Measurements from ENCODE around the gene ENTPD8. TPM values are rescaled to one million over a fixed set of nuclear protein-coding genes. Genes with fewer than 3 reads are reported as not detected.

ENTPD8 gene
- total RNA-seq, 2 donors from 2014 or later, result 0.33 to 0.75 TPM

GRCh38 chr9:137435381-137435891 is 5.7 kb downstream of the ENTPD8 start:
- Mint-ChIP-seq H3K36me3 (ENCODE audit: low read depth) (no peaks in the 10 kb centered on the region), H3K27ac (no peak overlapping the region), H3K4me1 (no peaks in the 10 kb centered on the region), H3K9me3 (no peaks in the 10 kb centered on the region), H3K27me3 (ENCODE audit: insufficient read depth) (peaks cover 2% of the 10 kb centered on the region), H3K4me3 (no peak overlapping the region)
- Histone ChIP-seq H3K4me1 (ENCODE audit: control insufficient read depth, insufficient read depth, low read length) (no peaks in the 10 kb centered on the region), H3K27ac (ENCODE audit: low read depth, low read length) (no peak overlapping the region), H3K27me3 (ENCODE audit: control insufficient read depth, insufficient read depth, low read length, poor library complexity, severe bottlenecking) (no peaks in the 10 kb centered on the region), H3K36me3 (ENCODE audit: control insufficient read depth, insufficient read depth, low read length) (no peaks in the 10 kb centered on the region), H3K9me3 (ENCODE audit: control insufficient read depth, low read length) (no peaks in the 10 kb centered on the region), H3K4me3 (ENCODE audit: low read length) (no peak overlapping the region), H3K9ac (ENCODE audit: extremely low read depth, low read length, poor library complexity, severe bottlenecking) (no peak overlapping the region)
- WGBS, 2 experiments (ENCODE audit: insufficient coverage in 1 of 2, insufficient read length in 1 of 2), result 89 to 93% methylated on average over 14 to 20 of the region's 20 CpGs
- no peak for TF ChIP-seq CTCF (conservative IDR thresholded peaks at IDR 0.05)
- no peak for DNase-seq

- Histone ChIP-seq H3K9me3 (ENCODE audit: control insufficient read depth, low read length) (no peaks in the 10 kb centered on the region), H3K4me3 (ENCODE audit: low read length) (no peak overlapping the region), H3K9ac (ENCODE audit: extremely low read depth, low read length, poor library complexity, severe bottlenecking) (no peak overlapping the region), H3K27me3 (ENCODE audit: control insufficient read depth, insufficient read depth, low read length, poor library complexity, severe bottlenecking) (no peaks in the 10 kb centered on the region), H3K36me3 (ENCODE audit: control insufficient read depth, insufficient read depth, low read length) (no peaks in the 10 kb centered on the region), H3K4me1 (ENCODE audit: control insufficient read depth, insufficient read depth, low read length) (no peaks in the 10 kb centered on the region), H3K27ac (ENCODE audit: low read depth, low read length) (no peak overlapping the region)
- Mint-ChIP-seq H3K36me3 (ENCODE audit: low read depth) (no peaks in the 10 kb centered on the region), H3K27me3 (ENCODE audit: insufficient read depth) (peaks cover 2% of the 10 kb centered on the region), H3K4me1 (no peaks in the 10 kb centered on the region), H3K9me3 (no peaks in the 10 kb centered on the region), H3K4me3 (no peak overlapping the region), H3K27ac (no peak overlapping the region)
- 91 to 97% methylated on average over 30 to 43 of the region's 43 CpGs for WGBS, 2 experiments (ENCODE audit: insufficient coverage in 1 of 2, insufficient read length in 1 of 2)
- no peak for TF ChIP-seq CTCF (conservative IDR thresholded peaks at IDR 0.05)
- DNase-seq, result no peak
Measured at GRCh38 chr9:137434498-137435380, 6.4 kb downstream of the ENTPD8 start.

- H3K36me3 ChIP-seq (ENCODE audit: control insufficient read depth, insufficient read depth, low read length), result no peaks in the 10 kb centered on the region
- TF ChIP-seq CTCF (conservative IDR thresholded peaks at IDR 0.05), result no peak
- no peaks in the 10 kb centered on the region for H3K4me1 Mint-ChIP-seq
- H3K4me3 ChIP-seq (ENCODE audit: low read length), result no peak overlapping the region
- 93 to 97% methylated on average over 6 to 26 of the region's 26 CpGs for WGBS, 2 experiments (ENCODE audit: insufficient coverage in 1 of 2, insufficient read length in 1 of 2)
- H3K9me3 ChIP-seq (ENCODE audit: control insufficient read depth, low read length), result no peaks in the 10 kb centered on the region
- H3K4me1 ChIP-seq (ENCODE audit: control insufficient read depth, insufficient read depth, low read length), result no peaks in the 10 kb centered on the region
- no peak overlapping the region for H3K4me3 Mint-ChIP-seq
- H3K9me3 Mint-ChIP-seq, result no peaks in the 10 kb centered on the region
- no peak overlapping the region for H3K27ac ChIP-seq (ENCODE audit: low read depth, low read length)
- H3K36me3 Mint-ChIP-seq (ENCODE audit: low read depth), result no peaks in the 10 kb centered on the region
- H3K27ac Mint-ChIP-seq, result no peak overlapping the region
- DNase-seq, result no peak
- H3K27me3 ChIP-seq (ENCODE audit: control insufficient read depth, insufficient read depth, low read length, poor library complexity, severe bottlenecking), result no peaks in the 10 kb centered on the region
- H3K27me3 Mint-ChIP-seq (ENCODE audit: insufficient read depth), result no peaks in the 10 kb centered on the region
- no peak overlapping the region for H3K9ac ChIP-seq (ENCODE audit: extremely low read depth, low read length, poor library complexity, severe bottlenecking)
Measured at GRCh38 chr9:137433916-137434431, 7.2 kb downstream of the ENTPD8 start.
